A673 (cell line): Measurements from ENCODE around the gene NPBWR2. TPM values are rescaled to one million over a fixed set of nuclear protein-coding genes. Genes with fewer than 3 reads are reported as not detected.
A peak's percentile ranks its signal among the peaks of the same experiment; 100 is the strongest.
"Not testable (repeated sequence)": the region's sequence is repeated elsewhere in the genome, so short reads cannot be mapped to it uniquely, and the experiment has no call there.

Experiments
- BruUV-seq: library from RNA; stranded (reverse); fragments of 400-500 nt; replicated peaks from 2 replicates; lab custom pipeline; 2021; lab: Mats Ljungman, UMichigan
- CTCF ChIA-PET: fragments of 300-600 bp; sonication (Branson Sonifier 250); formaldehyde crosslinking; loops from one replicate; lab custom pipeline; 2022; ENCODE audit warnings: antibody characterized with exemption; lab: Charles Lee
- POLR2A ChIA-PET: fragments of 300-600 bp; sonication (Branson Sonifier 250); formaldehyde crosslinking; loops from one replicate; lab custom pipeline; 2022; ENCODE audit warnings: antibody characterized with exemption; ENCODE audit not compliant: low non-redundant PET; lab: Charles Lee
- DNase-seq: peaks from one replicate; pipeline ENCODE4 v3.0.0-alpha.2; 2015; ENCODE audit warnings: low spot score
- H3K27ac ChIP-seq: fragments of 200-600 bp; sonication (generic); 2 replicates; pipeline ENCODE4 v1.5.1; 2016; ENCODE audit warnings: mixed run types, low read depth, mild to moderate bottlenecking, mixed read lengths, antibody characterized with exemption, low read length; ENCODE audit not compliant: poor library complexity, severe bottlenecking
- H3K27me3 ChIP-seq: fragments of 200-600 bp; sonication (generic); replicated peaks from 2 replicates; pipeline ENCODE4 v1.6.1; 2017; ENCODE audit warnings: mixed run types, low read depth, mild to moderate bottlenecking, mixed read lengths, antibody characterized with exemption, low read length; ENCODE audit not compliant: insufficient read depth, poor library complexity
- H3K36me3 ChIP-seq: fragments of 200-600 bp; sonication (generic); 2 replicates; pipeline ENCODE4 v1.6.1; 2016; ENCODE audit warnings: mixed run types, mild to moderate bottlenecking, mixed read lengths, antibody characterized with exemption, low read length; ENCODE audit not compliant: insufficient read depth, poor library complexity, severe bottlenecking
- H3K4me1 ChIP-seq: fragments of 200-600 bp; sonication (generic); 2 replicates; pipeline ENCODE4 v1.6.1; 2017; ENCODE audit warnings: mixed run types, mild to moderate bottlenecking, mixed read lengths, antibody characterized with exemption, low read length; ENCODE audit not compliant: insufficient read depth, poor library complexity, severe bottlenecking
- H3K4me3 ChIP-seq: fragments of 200-600 bp; sonication (generic); 2 replicates; pipeline ENCODE4 v1.5.1; 2016; ENCODE audit warnings: low read depth, mixed run types, mild to moderate bottlenecking, mixed read lengths, low read length; ENCODE audit not compliant: poor library complexity, severe bottlenecking
- H3K9me3 ChIP-seq: fragments of 200-600 bp; sonication (generic); 2 replicates; pipeline ENCODE4 v1.6.1; 2016; ENCODE audit warnings: mixed run types, low read depth, mild to moderate bottlenecking, mixed read lengths, antibody characterized with exemption, low read length; ENCODE audit not compliant: poor library complexity, severe bottlenecking
- CTCF ChIP-seq: fragments of 300-800, 200-600 bp; sonication (generic); conservative IDR thresholded peaks from 2 replicates; pipeline ENCODE4 v1.5.1; 2017; ENCODE audit warnings: low read depth, mild to moderate bottlenecking, antibody characterized with exemption, low read length, moderate library complexity, mixed read lengths
- EZH2 ChIP-seq: fragments of 200-600 bp; sonication (generic); IDR thresholded peaks from 2 replicates; pipeline ENCODE4 v1.6.1; 2017; ENCODE audit warnings: borderline replicate concordance, low read depth, mild to moderate bottlenecking, mixed read lengths, antibody characterized with exemption, low read length; ENCODE audit not compliant: poor library complexity, severe bottlenecking
- intact Hi-C: fragments of 100-400 bp; cut with micrococcal nuclease; formaldehyde crosslinking; loops from one replicate; pipeline ENCODE4 v1.10.0; 2022; ENCODE audit not compliant: unreplicated experiment
- total RNA-seq: library from RNA; stranded (reverse); gene quantifications from 2 replicates; pipeline ENCODE4 v1.2.3, GENCODE V29; 2021

Gene NPBWR2
- total RNA-seq, 1 experiment from 2014 or later, result not detected

GRCh38 chr20:64136004-64136710, 28.8 kb upstream of the NPBWR2 start:
- no peak overlapping the region for H3K27ac ChIP-seq
- BruUV-seq, result no TSS peak
- CTCF ChIA-PET, result no interaction called here
- no peaks in the 10 kb centered on the region for H3K9me3 ChIP-seq
- DNase-seq, result no peak
- no peak for TF ChIP-seq EZH2
- TF ChIP-seq CTCF, result no peak
- POLR2A ChIA-PET, result no interaction called here
- no peaks in the 10 kb centered on the region for H3K36me3 ChIP-seq
- H3K4me1 ChIP-seq, result no peaks in the 10 kb centered on the region
- peaks cover 13% of the 10 kb centered on the region for H3K27me3 ChIP-seq
- intact Hi-C loops, result no loop called here
- H3K4me3 ChIP-seq, result no peak overlapping the region

DNA sequence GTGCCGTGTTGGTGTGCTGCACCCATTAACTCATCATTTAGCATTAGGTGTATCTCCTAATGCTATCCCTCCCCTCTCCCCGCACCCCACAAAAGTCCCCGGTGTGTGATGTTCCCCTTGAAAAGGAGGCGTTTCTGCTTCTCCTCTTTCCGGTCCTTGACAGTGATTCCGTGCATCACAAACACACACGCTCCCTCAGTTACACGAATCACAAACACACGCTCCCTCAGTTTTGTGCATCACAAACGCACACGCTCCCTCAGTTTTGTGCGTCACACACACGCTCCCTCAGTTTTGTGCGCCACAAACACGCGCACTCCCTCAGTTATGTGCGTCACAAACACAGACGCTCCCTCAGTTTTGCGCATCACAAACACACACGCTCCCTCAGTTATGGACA, 27.4 kb upstream of the NPBWR2 start:
- CTCF ChIA-PET, H3K27ac ChIP-seq, POLR2A ChIA-PET, H3K9me3 ChIP-seq, intact Hi-C loops, H3K36me3 ChIP-seq, H3K4me1 ChIP-seq, BruUV-seq, H3K4me3 ChIP-seq, DNase-seq: not testable (repeated sequence)
- peaks cover 17% of the 10 kb centered on the region for H3K27me3 ChIP-seq

- peak; percentile 26 for DNase-seq
- intact Hi-C loops, result no loop called here
Measured at GRCh38 chr20:64133951-64134407, 26.6 kb upstream of the NPBWR2 start.

More at GRCh38 chr20:64133951-64134407, 26.6 kb upstream of the NPBWR2 start:
- H3K9me3 ChIP-seq, result no peaks in the 10 kb centered on the region
- POLR2A ChIA-PET, result no interaction called here
- no peaks in the 10 kb centered on the region for H3K36me3 ChIP-seq
- TF ChIP-seq CTCF, result peak; percentile 41; the same call in 1 of the 2 replicates
- no peak for TF ChIP-seq EZH2
- H3K4me1 ChIP-seq, result no peaks in the 10 kb centered on the region
- no peak overlapping the region for H3K4me3 ChIP-seq
- no TSS peak for BruUV-seq
- no peak overlapping the region for H3K27ac ChIP-seq
- CTCF ChIA-PET, result no interaction called here
- peaks cover 24% of the 10 kb centered on the region for H3K27me3 ChIP-seq
